H1 (cell line): ENCODE results near the gene GBP7. TPM values are rescaled to one million over a fixed set of nuclear protein-coding genes. Genes with fewer than 3 reads are reported as not detected.

Experiments used
- CTCF ChIA-PET: fragments of 300-600 bp; sonication (Branson Sonifier 250); formaldehyde crosslinking; loops from one replicate; lab custom pipeline; 2021; ENCODE audit not compliant: partially characterized antibody; lab: Charles Lee
- POLR2A ChIA-PET: fragments of 300-600 bp; sonication (Branson Sonifier 250); formaldehyde crosslinking; loops from one replicate; lab custom pipeline; 2021; ENCODE audit warnings: inconsistent platforms; ENCODE audit not compliant: partially characterized antibody; lab: Charles Lee
- DNase-seq, 2 experiments: peaks; one replicate each; pipeline versions ENCODE4 v3.0.0 to v3.0.0-alpha.2; 2010 to 2022; ENCODE audit warnings: low spot score in 2 of 2, low read depth in 1 of 2, mixed read lengths in 1 of 2
- FAIRE-seq: peaks from 2 replicates; lab custom pipeline; 2011; peaks lifted over from hg19 to GRCh38; lab: Jason Lieb, UNC
- H2AFZ ChIP-seq: 2 replicates; pipeline ENCODE4 v1.8.1; 2012; ENCODE audit warnings: low read length, inconsistent platforms
- H2AK5ac ChIP-seq: 2 replicates; pipeline ENCODE4 v1.6.1; 2013; ENCODE audit warnings: low read depth, low read length
- H2BK120ac ChIP-seq: replicated peaks from 2 replicates; pipeline ENCODE3; 2013; ENCODE audit warnings: low read depth, low read length, inconsistent platforms
- H2BK12ac ChIP-seq: 2 replicates; pipeline ENCODE4 v1.6.1; 2013; ENCODE audit warnings: low read depth, low read length
- H2BK15ac ChIP-seq: 2 replicates; pipeline ENCODE4 v1.6.1; 2013; ENCODE audit warnings: low read length
- H2BK20ac ChIP-seq: 2 replicates; pipeline ENCODE4 v1.6.1; 2013; ENCODE audit warnings: low read length
- H2BK5ac ChIP-seq: 2 replicates; pipeline ENCODE4 v1.6.1; 2013; ENCODE audit warnings: low read depth, low read length
- H3K14ac ChIP-seq: 2 replicates; pipeline ENCODE4 v1.6.1; 2013; ENCODE audit warnings: inconsistent platforms; ENCODE audit not compliant: insufficient read length
- H3K18ac ChIP-seq: 2 replicates; pipeline ENCODE4 v1.6.1; 2013; ENCODE audit warnings: low read length; ENCODE audit errors: extremely low read depth
- H3K23ac ChIP-seq: 2 replicates; pipeline ENCODE4 v1.6.1; 2013; ENCODE audit warnings: inconsistent platforms; ENCODE audit not compliant: insufficient read length
- H3K23me2 ChIP-seq: 2 replicates; pipeline ENCODE4 v1.6.1; 2013; ENCODE audit warnings: low read depth, low read length
- H3K27ac ChIP-seq: 2 replicates; pipeline ENCODE4 v1.6.1; 2011; ENCODE audit warnings: low read depth, low read length, inconsistent platforms
- H3K27me3 ChIP-seq, 4 experiments: replicated peaks in 1 of 4; 1 replicate in 1 of 4; 2 replicates in 3 of 4; pipeline versions ENCODE4 v1.6.1 to v1.8.1; 2011 to 2013; ENCODE audit warnings: low read length in 3 of 4, mild to moderate bottlenecking in 3 of 4, inconsistent platforms in 2 of 4, mixed read lengths in 2 of 4, moderate library complexity in 1 of 4; ENCODE audit not compliant: control insufficient read depth in 3 of 4, insufficient read depth in 3 of 4; ENCODE audit errors: extremely low read depth in 1 of 4
- H3K36me3 ChIP-seq, 4 experiments: 2 replicates each; pipeline versions ENCODE4 v1.6.1 to v1.8.1; 2011 to 2013; ENCODE audit warnings: mild to moderate bottlenecking in 4 of 4, low read length in 3 of 4, moderate library complexity in 2 of 4, control low read depth in 1 of 4, inconsistent platforms in 1 of 4; ENCODE audit not compliant: insufficient read depth in 4 of 4, control insufficient read depth in 2 of 4
- H3K4ac ChIP-seq: replicated peaks from 2 replicates; pipeline ENCODE3; 2013; ENCODE audit warnings: low read length, low read depth, mixed read lengths, inconsistent platforms; ENCODE audit not compliant: insufficient read length
- H3K4me1 ChIP-seq, 4 experiments: replicated peaks in 1 of 4; 1 replicate in 1 of 4; 2 replicates in 3 of 4; pipeline versions ENCODE4 v1.6.1 to v1.8.1; 2011 to 2013; ENCODE audit warnings: low read length in 3 of 4, inconsistent platforms in 2 of 4, mixed read lengths in 1 of 4; ENCODE audit not compliant: insufficient read depth in 4 of 4, control insufficient read depth in 3 of 4
- H3K4me2 ChIP-seq, 2 experiments: 2 replicates each; pipeline versions ENCODE4 v1.6.1 to v1.8.1; 2011 to 2013; ENCODE audit warnings: low read depth in 2 of 2, low read length in 2 of 2, control low read depth in 1 of 2, inconsistent platforms in 1 of 2, mild to moderate bottlenecking in 1 of 2; ENCODE audit not compliant: insufficient read depth in 1 of 2
- H3K4me3 ChIP-seq, 4 experiments: fragments of 200-600, 300-600 bp in 1 of 4; sonication (generic), shearing (Covaris generic), sonication (Bioruptor Twin) in 1 of 4; 2 replicates each; pipeline versions ENCODE4 v1.5.1 to v1.8.1; 2011 to 2016; ENCODE audit warnings: low read length in 4 of 4, low read depth in 3 of 4, control low read depth in 2 of 4, inconsistent platforms in 2 of 4, mild to moderate bottlenecking in 2 of 4, mixed read lengths in 1 of 4, moderate library complexity in 1 of 4; ENCODE audit not compliant: insufficient read depth in 2 of 4; ENCODE audit errors: extremely low read depth in 1 of 4
- H3K56ac ChIP-seq: replicated peaks from 2 replicates; pipeline ENCODE3; 2013; ENCODE audit warnings: low read depth, mild to moderate bottlenecking, mixed read lengths, low read length, inconsistent platforms; ENCODE audit not compliant: insufficient read length
- H3K79me1 ChIP-seq: 2 replicates; pipeline ENCODE4 v1.6.1; 2013; ENCODE audit warnings: low read depth, low read length, control low read depth
- H3K79me2 ChIP-seq, 2 experiments: 2 replicates each; pipeline versions ENCODE4 v1.6.1 to v1.8.1; 2012 to 2013; ENCODE audit warnings: low read length in 2 of 2, mild to moderate bottlenecking in 2 of 2, inconsistent platforms in 1 of 2; ENCODE audit not compliant: insufficient read depth in 2 of 2, control insufficient read depth in 1 of 2
- H3K9ac ChIP-seq, 4 experiments: replicated peaks in 1 of 4; 1 replicate in 1 of 4; 2 replicates in 3 of 4; pipeline versions ENCODE4 v1.6.1 to v1.8.1; 2011 to 2013; ENCODE audit warnings: low read depth in 3 of 4, low read length in 3 of 4, control low read depth in 2 of 4, mild to moderate bottlenecking in 2 of 4, moderate library complexity in 2 of 4, inconsistent platforms in 1 of 4; ENCODE audit errors: extremely low read depth in 1 of 4
- H3K9me3 ChIP-seq, 2 experiments: 2 replicates each; pipeline versions ENCODE4 v1.6.1 to v1.8.1; 2012 to 2013; ENCODE audit warnings: mild to moderate bottlenecking in 2 of 2, moderate library complexity in 2 of 2, control low read depth in 1 of 2, inconsistent platforms in 1 of 2, low read depth in 1 of 2, low read length in 1 of 2, mixed read lengths in 1 of 2; ENCODE audit not compliant: insufficient read depth in 2 of 2
- H4K20me1 ChIP-seq, 2 experiments: replicated peaks in 1 of 2; 2 replicates each; pipeline versions ENCODE3 to v1.8.1; 2011 to 2013; ENCODE audit warnings: inconsistent platforms in 2 of 2, low read length in 2 of 2, mild to moderate bottlenecking in 1 of 2; ENCODE audit not compliant: insufficient read depth in 2 of 2, control insufficient read depth in 1 of 2
- H4K5ac ChIP-seq: 2 replicates; pipeline ENCODE4 v1.6.1; 2013; ENCODE audit warnings: low read length, low read depth, mixed read lengths, inconsistent platforms; ENCODE audit not compliant: insufficient read length
- H4K8ac ChIP-seq: 2 replicates; pipeline ENCODE4 v1.8.0; 2013; ENCODE audit warnings: mild to moderate bottlenecking, moderate library complexity, low read length, inconsistent platforms; ENCODE audit not compliant: insufficient read depth; ENCODE audit errors: extremely low read depth
- H4K91ac ChIP-seq: replicated peaks from 2 replicates; pipeline ENCODE3; 2013; ENCODE audit warnings: low read length, mixed read lengths, inconsistent platforms; ENCODE audit not compliant: insufficient read length
- ATF2 ChIP-seq: IDR thresholded peaks from 2 replicates; pipeline ENCODE4 v1.6.1; 2012; ENCODE audit warnings: low read length, inconsistent platforms
- CEBPB ChIP-seq: IDR thresholded peaks from 2 replicates; pipeline ENCODE4 v1.6.1; 2012; ENCODE audit warnings: low read depth, low read length
- GABPA ChIP-seq: IDR thresholded peaks from 2 replicates; pipeline ENCODE4 v1.6.1; 2011; ENCODE audit warnings: mild to moderate bottlenecking, low read length, moderate library complexity, borderline replicate concordance; ENCODE audit not compliant: insufficient read depth
- PHF8 ChIP-seq: fragments of 200-600 bp; sonication (generic); conservative IDR thresholded peaks from 2 replicates; pipeline ENCODE4 v1.7.1; 2012; ENCODE audit warnings: low read depth, mild to moderate bottlenecking, inconsistent platforms, low read length, moderate library complexity
- POLR2A ChIP-seq, 2 experiments: IDR thresholded peaks; 1 replicate in 1 of 2; 2 replicates in 1 of 2; pipeline ENCODE4 v1.6.1; 2011; ENCODE audit warnings: low read depth in 2 of 2, low read length in 2 of 2, mild to moderate bottlenecking in 2 of 2; ENCODE audit errors: control extremely low read depth in 1 of 2
- WGBS, 2 experiments: shearing (Covaris generic) in 1 of 2; methylation state at CpG; one replicate each; pipeline versions ENCODE4 v1.1.6 to v1.1.7; 2013 to 2015; ENCODE audit warnings: low lambda C conversion rate in 2 of 2, mixed read lengths in 2 of 2, inconsistent platforms in 1 of 2, low coverage in 1 of 2, missing lambda C conversion rate in 1 of 2; ENCODE audit not compliant: insufficient replicate concordance in 2 of 2, insufficient coverage in 1 of 2, insufficient read length in 1 of 2; ENCODE audit errors: extremely low coverage in 1 of 2, missing lambda C conversion rate in 1 of 2; 5-methylcytosine and 5-hydroxymethylcytosine counted together
- polyA plus RNA-seq, 7 experiments: library from polyadenylated mRNA; depleted of rRNA in 3 of 7; stranded (reverse) in 5 of 7; unstranded in 2 of 7; fragments of >200 nt in 5 of 7; fragments of 200-250 nt in 2 of 7; gene quantifications; 1 replicate in 5 of 7; 2 replicates in 1 of 7; 4 replicates in 1 of 7; pipeline versions ENCODE4 v1.2.1 to v1.2.3, GENCODE V29; 2011 to 2013; ENCODE audit warnings: missing spikeins in 2 of 7, mixed read lengths in 2 of 7
- total RNA-seq: library from RNA; stranded (reverse); fragmentation: NEBNext Ultra II Directional; extraction: Animal tissue kit (Norgen Biotek cat#: 25700); gene quantifications from 2 replicates; pipeline ENCODE4 v1.2.1, GENCODE V29; 2021

The GBP7 gene
- total and polyA plus RNA-seq, 2 of the 8 experiments (the other 6 are each of a cell fraction or from before 2014, with no cell fraction given), result not detected

- TF ChIP-seq POLR2A (IDR thresholded peaks at IDR 0.05; ENCODE audit: control extremely low read depth in 1 of 2, low read depth in 2 of 2, low read length in 2 of 2) (no peak), PHF8 (no peak), CEBPB (no peak), GABPA (no peak), ATF2 (no peak)
- TF ChIP-seq, all 59 proteins: peak for 0
- H3K18ac ChIP-seq, result no peak overlapping the region
- H3K56ac ChIP-seq, result no peak overlapping the region
- H3K4me1 ChIP-seq, result no peaks in the 10 kb centered on the region
- H4K8ac ChIP-seq, result no peak overlapping the region
- H2BK15ac ChIP-seq, result no peak overlapping the region
- no peak overlapping the region for H3K4ac ChIP-seq
- no peak overlapping the region for H3K27ac ChIP-seq
- H3K79me1 ChIP-seq, result no peaks in the 10 kb centered on the region
- no peak overlapping the region for H4K5ac ChIP-seq
- H3K36me3 ChIP-seq, result no peaks in the 10 kb centered on the region
- no peak overlapping the region for H2BK5ac ChIP-seq
- ChIA-PET CTCF (no interaction called here), POLR2A (no interaction called here)
- no peak overlapping the region for H3K4me2 ChIP-seq
- no peak for FAIRE-seq
- H3K23me2 ChIP-seq, result no peaks in the 10 kb centered on the region
- H2AK5ac ChIP-seq, result no peak overlapping the region
- no peak overlapping the region for H2BK120ac ChIP-seq
- no peak overlapping the region for H2AFZ ChIP-seq
- no peak for DNase-seq
- H2BK20ac ChIP-seq, result no peak overlapping the region
- no peaks in the 10 kb centered on the region for H3K9me3 ChIP-seq
- H3K9ac ChIP-seq, result no peak overlapping the region
- no peaks in the 10 kb centered on the region for H3K27me3 ChIP-seq
- H3K4me3 ChIP-seq, result no peak overlapping the region
- WGBS, 2 experiments, result 78% methylated on average over 5 of the region's 5 CpGs; no CpG with 5 or more reads in 1 of the 2 experiments
- H3K23ac ChIP-seq, result no peak overlapping the region
- no peak overlapping the region for H4K91ac ChIP-seq
- no peaks in the 10 kb centered on the region for H3K79me2 ChIP-seq
- no peak overlapping the region for H3K14ac ChIP-seq
- no peak overlapping the region for H2BK12ac ChIP-seq
- no peaks in the 10 kb centered on the region for H4K20me1 ChIP-seq
These were observed 62.8 kb downstream of the GBP7 start for GRCh38 chr1:89112871-89113613.
